Measurements from ENCODE around the gene HOXD4. TPM values are rescaled to one million over a fixed set of nuclear protein-coding genes. Genes with fewer than 3 reads are reported as not detected.

HOXD4 gene
- total and polyA plus RNA-seq, 3 donors from 2014 or later: 2.7 to 13.3 (median 11.5) TPM

GRCh38 chr2:176178038-176178756 lies 26.8 kb downstream of the HOXD4 start:
- 5 to 11% methylated on average over 16 to 58 of the region's 68 CpGs for WGBS, 2 donors
- no peaks in the 10 kb centered on the region for H3K36me3 ChIP-seq (ENCODE audit: low read depth, missing control alignments)
- H3K27ac ChIP-seq: peak overlapping the region; percentile 4 to 76
- no peak for TF ChIP-seq CTCF (IDR thresholded peaks at IDR 0.05)
- no peak for TF ChIP-seq POLR2A (IDR thresholded peaks at IDR 0.05)
- DNase-seq: peak; percentile 38
- no peaks in the 10 kb centered on the region for H3K9me3 ChIP-seq
- intact Hi-C loops (cut with DNase I; ENCODE audit: low total_unique reads): no loop called here
- peak overlapping the region; percentile 48 to 60 for H3K4me3 ChIP-seq
- peaks cover 28% of the 10 kb centered on the region for H3K4me1 ChIP-seq
- H3K27me3 ChIP-seq: no peaks in the 10 kb centered on the region

GRCh38 chr2:176178757-176179295 lies 27.5 kb downstream of the HOXD4 start:
- no peak for TF ChIP-seq CTCF (IDR thresholded peaks at IDR 0.05)
- TF ChIP-seq POLR2A (IDR thresholded peaks at IDR 0.05): no peak
- Histone ChIP-seq H3K4me1 (peaks cover 28% of the 10 kb centered on the region), H3K27me3 (no peaks in the 10 kb centered on the region), H3K9me3 (no peaks in the 10 kb centered on the region), H3K36me3 (ENCODE audit: low read depth, missing control alignments) (no peaks in the 10 kb centered on the region), H3K4me3 (peak overlapping the region; percentile 48 to 60), H3K27ac (peak overlapping the region in 1 of 2 donors; percentile 76)
- DNase-seq: no peak
- intact Hi-C loops (cut with DNase I; ENCODE audit: low total_unique reads): no loop called here
- 27 to 28% methylated on average over 7 of the region's 7 CpGs for WGBS, 2 donors

- WGBS, 2 donors: 77% methylated on average over 3 of the region's 3 CpGs
- TF ChIP-seq CTCF (IDR thresholded peaks at IDR 0.05) (no peak), POLR2A (IDR thresholded peaks at IDR 0.05) (no peak)
- Histone ChIP-seq H3K4me1 (peaks cover 6% of the 10 kb centered on the region), H3K4me3 (no peak overlapping the region), H3K27me3 (no peaks in the 10 kb centered on the region), H3K27ac (no peak overlapping the region), H3K36me3 (ENCODE audit: low read depth, missing control alignments) (no peaks in the 10 kb centered on the region), H3K9me3 (no peaks in the 10 kb centered on the region)
- DNase-seq: no peak
- intact Hi-C loops (cut with DNase I; ENCODE audit: low total_unique reads): no loop called here
Observed at GRCh38 chr2:176181551-176181950, 30.2 kb downstream of the HOXD4 start.

GRCh38 chr2:176182671-176183070 lies 31.3 kb downstream of the HOXD4 start:
- Histone ChIP-seq H3K27me3 (no peaks in the 10 kb centered on the region), H3K9me3 (no peaks in the 10 kb centered on the region), H3K4me1 (peaks cover 6% of the 10 kb centered on the region), H3K4me3 (no peak overlapping the region), H3K36me3 (ENCODE audit: low read depth, missing control alignments) (no peaks in the 10 kb centered on the region), H3K27ac (no peak overlapping the region)
- TF ChIP-seq CTCF (IDR thresholded peaks at IDR 0.05) (no peak), POLR2A (IDR thresholded peaks at IDR 0.05) (no peak)
- no peak for DNase-seq
- WGBS, 2 donors: 81 to 87% methylated on average over 3 of the region's 3 CpGs
- intact Hi-C loops (cut with DNase I; ENCODE audit: low total_unique reads): no loop called here

GRCh38 chr2:176184749-176185148 lies 33.4 kb downstream of the HOXD4 start:
- Histone ChIP-seq H3K4me1 (no peaks in the 10 kb centered on the region), H3K27ac (no peak overlapping the region), H3K36me3 (ENCODE audit: low read depth, missing control alignments) (no peaks in the 10 kb centered on the region), H3K9me3 (no peaks in the 10 kb centered on the region), H3K4me3 (no peak overlapping the region), H3K27me3 (no peaks in the 10 kb centered on the region)
- no peak for DNase-seq
- intact Hi-C loops (cut with DNase I; ENCODE audit: low total_unique reads): no loop called here
- no peak for TF ChIP-seq CTCF (IDR thresholded peaks at IDR 0.05)
- no peak for TF ChIP-seq POLR2A (IDR thresholded peaks at IDR 0.05)
- 79 to 91% methylated on average over 2 of the region's 2 CpGs for WGBS, 2 donors
